ENCODE results near the gene CAMKK2.

The CAMKK2 gene

GRCh38 chr12:121330692-121331091, 34.2 kb upstream of the CAMKK2 start (continued):
- TF ChIP-seq ZNF114 (tag by site-specific recombination; IDR thresholded peaks at IDR 0.05): no peak
- no peak for TF ChIP-seq ZXDB (tag by site-specific recombination; IDR thresholded peaks at IDR 0.05)

- ChIA-PET POLR2A (no interaction called here), CTCF (interaction anchor here (1.4 kb wide), 1 partner anchor 21 kb away, joined by 3 read pairs; no protein-coding TSS in a partner anchor)
- H3K27ac ChIP-seq (ENCODE audit: extremely low read depth, low read depth, low read length): no peak overlapping the region
- H3K36me3 ChIP-seq (ENCODE audit: control insufficient read depth in 2 of 2, insufficient read depth in 1 of 2, low read length in 2 of 2): peaks cover 63 to 92% of the 10 kb centered on the region in 2 experiments
- H3K9me3 ChIP-seq (ENCODE audit: control insufficient read depth, insufficient read depth, low read depth, low read length): no peaks in the 10 kb centered on the region
- no peak overlapping the region for H3K4me3 ChIP-seq (ENCODE audit: low read depth, low read length)
- TF ChIP-seq RBAK (tag by site-specific recombination; IDR thresholded peaks at IDR 0.05): no peak
- no peak for TF ChIP-seq ZNF433 (tag by site-specific recombination; IDR thresholded peaks at IDR 0.05; ENCODE audit: low read depth)
- TF ChIP-seq PRDM10 (tag by site-specific recombination; IDR thresholded peaks at IDR 0.05): no peak
- no peak for TF ChIP-seq MEIS1 (CRISPR knock-in tag; IDR thresholded peaks at IDR 0.05; ENCODE audit: borderline replicate concordance)
- no peak for TF ChIP-seq ZXDB (tag by site-specific recombination; IDR thresholded peaks at IDR 0.05)
- no peak for TF ChIP-seq ZNF664 (tag by site-specific recombination; IDR thresholded peaks at IDR 0.05)
- no peaks in the 10 kb centered on the region for H3K4me1 ChIP-seq (ENCODE audit: control insufficient read depth, insufficient read depth, low read length)
These were observed 33.7 kb upstream of the CAMKK2 start for GRCh38 chr12:121330195-121330594.

- peaks cover 68 to 94% of the 10 kb centered on the region in 2 experiments for H3K36me3 ChIP-seq (ENCODE audit: control insufficient read depth in 2 of 2, insufficient read depth in 1 of 2, low read length in 2 of 2)
- POLR2A ChIA-PET: interaction anchor here (0.7 kb wide), 1 partner anchor 24 kb away, joined by 4 read pairs; no protein-coding TSS in a partner anchor
- CTCF ChIA-PET: interaction anchor here (0.6 kb wide), 1 partner anchor 9 kb away, joined by 3 read pairs; no protein-coding TSS in a partner anchor
These were observed 32.1 kb upstream of the CAMKK2 start for GRCh38 chr12:121328620-121329019.

More at GRCh38 chr12:121328620-121329019, 32.1 kb upstream of the CAMKK2 start:
- TF ChIP-seq KLF1 (tag by site-specific recombination; IDR thresholded peaks at IDR 0.05): no peak
- TF ChIP-seq ZNF169 (tag by site-specific recombination; IDR thresholded peaks at IDR 0.05): no peak
- TF ChIP-seq EGR2 (tag by site-specific recombination; IDR thresholded peaks at IDR 0.05; ENCODE audit: low read depth): no peak
- no peak for TF ChIP-seq YY1 (tag by site-specific recombination; IDR thresholded peaks at IDR 0.05)
- no peak for TF ChIP-seq ZNF704 (tag by site-specific recombination; IDR thresholded peaks at IDR 0.05)
- TF ChIP-seq FEZF1 (tag by site-specific recombination; IDR thresholded peaks at IDR 0.05): no peak
- TF ChIP-seq ZNF791 (tag by site-specific recombination; IDR thresholded peaks at IDR 0.05): no peak
- TF ChIP-seq HIC1 (tag by site-specific recombination; IDR thresholded peaks at IDR 0.05): no peak
- no peak for TF ChIP-seq ZSCAN16 (tag by site-specific recombination; IDR thresholded peaks at IDR 0.05)
- TF ChIP-seq ZNF48 (tag by site-specific recombination; IDR thresholded peaks at IDR 0.05): no peak
- TF ChIP-seq SETDB1 (IDR thresholded peaks at IDR 0.05; ENCODE audit: insufficient read length, low read length): no peak
- no peak for TF ChIP-seq ZNF157 (tag by site-specific recombination; IDR thresholded peaks at IDR 0.05)
- TF ChIP-seq ZSCAN4 (tag by site-specific recombination; IDR thresholded peaks at IDR 0.05): no peak
- TF ChIP-seq ZNF629 (tag by site-specific recombination; IDR thresholded peaks at IDR 0.05): no peak
- no peak for TF ChIP-seq ZNF19 (tag by site-specific recombination; IDR thresholded peaks at IDR 0.05; ENCODE audit: low read depth)
- no peak for TF ChIP-seq ZNF138 (tag by site-specific recombination; IDR thresholded peaks at IDR 0.05; ENCODE audit: borderline replicate concordance)
- TF ChIP-seq ZNF423 (tag by site-specific recombination; IDR thresholded peaks at IDR 0.05): no peak
- no peak for TF ChIP-seq KLF9 (tag by site-specific recombination; IDR thresholded peaks at IDR 0.05; ENCODE audit: low read depth)
- no peak for TF ChIP-seq MEIS1 (CRISPR knock-in tag; IDR thresholded peaks at IDR 0.05; ENCODE audit: borderline replicate concordance)
- no peak for TF ChIP-seq GLIS2 (tag by site-specific recombination; IDR thresholded peaks at IDR 0.05)
- no peaks in the 10 kb centered on the region for H3K9me3 ChIP-seq (ENCODE audit: control insufficient read depth, insufficient read depth, low read depth, low read length)
- H3K4me1 ChIP-seq (ENCODE audit: control insufficient read depth, insufficient read depth, low read length): no peaks in the 10 kb centered on the region
- H3K4me3 ChIP-seq (ENCODE audit: low read depth, low read length): no peak overlapping the region
- no peak overlapping the region for H3K27ac ChIP-seq (ENCODE audit: extremely low read depth, low read depth, low read length)
